ENCODE results near the gene IMMP2L. TPM values are rescaled to one million over a fixed set of nuclear protein-coding genes. Genes with fewer than 3 reads are reported as not detected.

IMMP2L gene
- total RNA-seq, 2 experiments from 2014 or later = 8.9 to 18.7 TPM

- no peak for ATAC-seq (ENCODE audit: poor library complexity)
- Mint-ChIP-seq H3K36me3 (ENCODE audit: low read depth) (no peaks in the 10 kb centered on the region), H3K4me1 (ENCODE audit: low read depth) (no peaks in the 10 kb centered on the region), H3K27me3 (no peaks in the 10 kb centered on the region), H3K27ac (no peak overlapping the region), H3K4me3 (no peak overlapping the region), H3K9me3 (no peaks in the 10 kb centered on the region)
- no peaks in the 10 kb centered on the region for H3K27me3 ChIP-seq (ENCODE audit: control insufficient read depth in 1 of 2, insufficient read depth in 2 of 2, low read length in 2 of 2)
- H3K9me3 ChIP-seq (ENCODE audit: control insufficient read depth in 1 of 2, insufficient read depth in 1 of 2, low read length in 2 of 2) = no peaks in the 10 kb centered on the region
- H3K4me1 ChIP-seq (ENCODE audit: insufficient read depth, low read length) = no peaks in the 10 kb centered on the region
- H3K4me3 ChIP-seq (ENCODE audit: low read length) = no peak overlapping the region
- no peak for TF ChIP-seq CTCF (IDR thresholded peaks at IDR 0.05)
- intact Hi-C loops (cut with DNase I, micrococcal nuclease) = no loop called here
- ChIA-PET CTCF (no interaction called here), POLR2A (no interaction called here)
- no peaks in the 10 kb centered on the region for H3K36me3 ChIP-seq (ENCODE audit: insufficient read depth, low read length)
- DNase-seq = no peak
- no peak overlapping the region for H3K27ac ChIP-seq (ENCODE audit: low read depth in 1 of 2, low read length in 2 of 2)
Observed at GRCh38 chr7:110804501-110804900, 757.8 kb downstream of the IMMP2L start.

GRCh38 chr7:110803602-110804143, 758.6 kb downstream of the IMMP2L start:
- no peaks in the 10 kb centered on the region for H3K4me1 ChIP-seq (ENCODE audit: insufficient read depth, low read length)
- POLR2A ChIA-PET = no interaction called here
- H3K9me3 ChIP-seq (ENCODE audit: control insufficient read depth in 1 of 2, insufficient read depth in 1 of 2, low read length in 2 of 2) = no peaks in the 10 kb centered on the region
- H3K27ac ChIP-seq (ENCODE audit: low read depth in 1 of 2, low read length in 2 of 2) = no peak overlapping the region
- no peak for DNase-seq
- no peak for TF ChIP-seq CTCF (IDR thresholded peaks at IDR 0.05)
- H3K36me3 Mint-ChIP-seq (ENCODE audit: low read depth) = no peaks in the 10 kb centered on the region
- ATAC-seq (ENCODE audit: poor library complexity) = no peak
- H3K27me3 ChIP-seq (ENCODE audit: control insufficient read depth in 1 of 2, insufficient read depth in 2 of 2, low read length in 2 of 2) = no peaks in the 10 kb centered on the region
- H3K4me3 ChIP-seq (ENCODE audit: low read length) = no peak overlapping the region
- no peak overlapping the region for H3K27ac Mint-ChIP-seq
- no peaks in the 10 kb centered on the region for H3K4me1 Mint-ChIP-seq (ENCODE audit: low read depth)
- intact Hi-C loops (cut with DNase I, micrococcal nuclease) = no loop called here
- H3K9me3 Mint-ChIP-seq = no peaks in the 10 kb centered on the region
- no peaks in the 10 kb centered on the region for H3K27me3 Mint-ChIP-seq
- no peak overlapping the region for H3K4me3 Mint-ChIP-seq
- H3K36me3 ChIP-seq (ENCODE audit: insufficient read depth, low read length) = no peaks in the 10 kb centered on the region
- CTCF ChIA-PET = no interaction called here

- Histone ChIP-seq H3K27me3 (ENCODE audit: control insufficient read depth in 1 of 2, insufficient read depth in 2 of 2, low read length in 2 of 2) (no peaks in the 10 kb centered on the region), H3K9me3 (ENCODE audit: control insufficient read depth in 1 of 2, insufficient read depth in 1 of 2, low read length in 2 of 2) (no peaks in the 10 kb centered on the region), H3K27ac (ENCODE audit: low read depth in 1 of 2, low read length in 2 of 2) (no peak overlapping the region), H3K4me3 (ENCODE audit: low read length) (no peak overlapping the region), H3K36me3 (ENCODE audit: insufficient read depth, low read length) (no peaks in the 10 kb centered on the region), H3K4me1 (ENCODE audit: insufficient read depth, low read length) (no peaks in the 10 kb centered on the region)
- Mint-ChIP-seq H3K27ac (no peak overlapping the region), H3K36me3 (ENCODE audit: low read depth) (no peaks in the 10 kb centered on the region), H3K4me1 (ENCODE audit: low read depth) (no peaks in the 10 kb centered on the region), H3K9me3 (no peaks in the 10 kb centered on the region), H3K4me3 (no peak overlapping the region), H3K27me3 (no peaks in the 10 kb centered on the region)
- no peak for TF ChIP-seq CTCF (IDR thresholded peaks at IDR 0.05)
- CTCF ChIA-PET = no interaction called here
- intact Hi-C loops (cut with DNase I, micrococcal nuclease) = no loop called here
- DNase-seq (no peak), ATAC-seq (ENCODE audit: poor library complexity) (no peak)
- POLR2A ChIA-PET = no interaction called here
Observed at GRCh38 chr7:110801502-110801901, 760.8 kb downstream of the IMMP2L start.
